ENCODE results near the gene CTSH.
"Not testable (repeated sequence)": the region's sequence is repeated elsewhere in the genome, so short reads cannot be mapped to it uniquely, and the experiment has no call there.

The CTSH gene

DNA sequence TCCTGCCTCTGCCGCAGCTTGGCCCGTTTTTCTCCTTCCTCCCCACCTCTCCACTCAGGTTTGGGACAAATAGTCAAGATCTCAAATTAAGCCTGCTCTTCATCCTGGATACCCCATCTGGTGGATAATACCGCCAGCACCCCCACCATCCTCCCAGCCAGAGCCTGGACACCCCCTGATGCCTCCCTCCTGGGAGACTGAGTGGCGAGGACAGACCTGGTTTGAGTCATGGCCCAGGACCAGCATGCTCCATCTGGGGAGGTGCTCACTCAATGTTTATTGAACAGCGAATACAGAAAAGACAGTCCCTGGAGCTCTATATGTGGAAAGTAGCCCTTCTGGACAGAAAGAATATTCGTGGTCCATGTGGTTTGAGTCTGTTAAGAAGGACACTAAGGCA lies 23.3 kb downstream of the CTSH start:
- DNase-seq = no peak

DNA sequence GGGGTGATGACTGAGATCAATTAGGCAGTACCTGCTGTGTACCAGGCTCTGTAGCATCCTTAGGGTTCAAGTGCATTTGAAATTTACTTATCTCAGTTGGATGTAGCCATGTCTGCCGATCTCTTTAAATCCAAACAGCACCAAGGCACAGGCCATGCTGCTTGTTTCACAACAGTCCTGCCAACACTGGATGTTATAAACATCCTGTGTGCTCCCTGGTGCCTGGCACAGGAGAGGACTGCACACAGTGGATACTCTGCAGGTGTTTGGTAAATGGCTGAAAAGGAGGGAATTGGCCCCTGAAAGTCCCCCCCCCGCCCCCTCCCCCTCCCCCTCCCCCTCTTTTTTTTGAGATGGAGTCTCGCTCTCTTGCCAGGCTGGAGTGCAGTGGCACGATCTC lies 27.0 kb downstream of the CTSH start:
- DNase-seq = no peak

DNA sequence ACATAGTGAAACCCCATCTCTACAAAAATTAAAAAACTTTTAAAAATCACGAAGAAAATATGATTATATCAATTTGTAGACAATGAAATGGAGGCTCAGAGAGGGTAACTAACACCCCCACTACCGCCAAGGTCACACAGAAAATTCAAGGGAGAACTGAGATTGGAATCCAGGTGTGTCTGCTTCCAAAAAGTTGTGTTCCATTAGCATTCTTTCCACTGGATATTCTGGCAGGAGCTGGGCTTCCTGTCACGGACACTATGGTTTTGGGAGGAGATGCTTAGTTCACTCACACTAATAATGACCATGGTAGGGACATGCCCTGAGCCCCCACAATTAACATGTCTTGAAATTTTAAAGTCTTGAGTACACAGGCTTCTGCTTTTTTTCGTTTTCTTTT lies 28.8 kb downstream of the CTSH start:
- no peak for DNase-seq

DNA sequence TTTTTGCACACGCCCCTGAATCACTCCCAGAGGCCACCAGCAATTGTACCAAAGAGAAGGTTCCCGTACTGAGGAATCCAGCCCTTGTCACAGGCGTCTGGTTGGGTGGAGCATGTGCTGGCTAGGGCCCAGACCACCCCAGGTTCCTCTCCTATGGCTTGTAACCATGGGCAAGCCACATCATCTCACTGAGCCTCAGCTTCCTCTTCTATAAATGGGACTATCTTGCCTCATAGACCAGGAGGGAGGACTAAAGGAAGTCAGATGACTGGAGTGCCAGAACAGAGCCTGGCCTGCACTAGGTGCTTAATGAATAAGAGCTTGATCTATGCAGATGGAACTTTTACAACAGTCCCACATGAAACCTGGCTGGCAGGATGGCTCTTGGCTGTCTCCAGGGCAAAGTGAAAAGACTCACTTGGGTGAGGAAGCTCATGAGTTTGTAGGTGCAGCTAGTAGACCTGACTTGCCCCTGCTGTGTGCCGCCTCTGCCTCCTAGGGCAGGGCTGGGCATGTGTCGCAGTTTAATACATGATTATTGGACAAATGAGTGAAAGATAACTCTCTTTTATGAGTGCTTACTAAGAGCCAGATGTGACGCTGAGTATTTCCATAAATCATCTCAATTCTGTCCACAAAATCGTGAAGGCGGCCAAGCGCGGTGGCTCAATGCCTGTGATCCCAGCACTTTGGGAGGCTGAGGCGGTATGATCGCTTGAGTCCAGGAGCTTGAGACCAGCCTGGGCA lies 29.3 kb downstream of the CTSH start:
- peak; percentile 77 for DNase-seq

DNA sequence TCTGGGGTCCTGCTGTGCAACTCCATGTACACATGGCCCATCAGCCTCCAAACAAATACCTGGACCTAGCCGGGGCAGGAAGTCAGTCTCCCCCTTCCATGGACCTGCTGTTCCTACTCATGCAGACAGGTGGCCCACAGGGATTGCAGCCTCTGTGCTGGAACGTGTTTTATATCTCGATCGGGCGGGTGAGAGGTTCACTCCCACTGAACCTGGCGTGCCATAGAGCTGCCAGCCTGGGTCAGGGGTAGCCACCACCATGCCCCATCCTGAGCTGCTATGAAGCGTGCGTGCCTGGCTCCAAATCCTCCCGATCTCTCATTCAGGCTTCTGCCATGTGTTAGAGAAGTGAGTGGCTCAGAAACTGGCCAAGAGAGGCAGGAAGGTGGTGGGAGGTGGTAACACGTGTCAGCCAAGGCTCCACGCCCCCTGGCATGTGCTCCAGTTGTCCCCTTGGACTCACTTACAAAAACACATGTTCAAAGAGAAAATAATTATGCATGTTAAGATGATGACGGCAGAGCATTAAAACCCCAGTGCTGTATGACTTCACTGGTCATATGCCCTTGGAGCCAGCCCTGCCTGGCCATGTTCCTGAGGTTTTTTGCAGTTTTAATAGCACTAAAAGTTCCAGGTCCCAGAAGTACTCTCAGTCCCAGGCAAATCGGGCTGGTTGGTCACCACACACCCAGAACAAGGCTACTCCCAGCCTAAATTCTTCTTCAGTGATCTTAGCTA lies 30.6 kb downstream of the CTSH start:
- DNase-seq = no peak

DNA sequence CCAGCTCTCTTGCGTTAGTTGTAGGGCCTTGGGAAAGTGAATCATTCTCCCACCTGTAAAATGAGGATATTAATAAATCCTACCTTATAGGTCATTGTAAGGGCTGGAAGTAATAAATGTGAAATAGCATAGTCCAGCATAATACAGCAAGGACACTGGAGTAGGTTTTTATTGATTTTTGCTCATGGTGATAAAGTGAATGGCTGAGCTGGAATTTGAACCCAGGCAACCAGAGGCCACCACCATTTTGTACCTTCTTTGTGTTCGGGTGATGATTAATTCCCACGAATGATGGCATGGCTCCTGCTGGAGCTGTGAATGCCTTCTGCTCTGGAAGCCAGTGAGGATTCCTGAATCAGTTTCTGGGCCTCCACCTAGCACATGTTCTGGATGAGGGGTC lies 31.8 kb downstream of the CTSH start:
- no peak for DNase-seq

DNA sequence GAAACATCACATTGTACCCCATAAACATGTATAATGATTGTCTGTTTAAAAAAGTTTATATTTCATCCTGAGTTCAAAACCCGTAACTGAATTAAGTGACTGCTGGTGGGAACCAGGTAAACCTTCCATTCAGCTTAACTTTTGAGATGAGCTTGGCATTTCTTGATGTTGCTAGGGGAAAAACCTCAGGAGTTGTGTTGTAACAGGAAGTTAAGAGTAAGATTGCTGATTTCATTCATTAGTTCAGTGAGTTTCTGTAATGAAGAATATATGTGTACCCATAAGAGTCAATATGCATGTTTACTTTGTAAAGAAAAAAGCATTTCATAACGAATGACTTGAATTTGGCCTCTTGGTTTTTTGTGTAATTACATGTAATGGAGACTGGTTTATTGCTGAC lies 32.5 kb downstream of the CTSH start:
- DNase-seq = no peak

DNA sequence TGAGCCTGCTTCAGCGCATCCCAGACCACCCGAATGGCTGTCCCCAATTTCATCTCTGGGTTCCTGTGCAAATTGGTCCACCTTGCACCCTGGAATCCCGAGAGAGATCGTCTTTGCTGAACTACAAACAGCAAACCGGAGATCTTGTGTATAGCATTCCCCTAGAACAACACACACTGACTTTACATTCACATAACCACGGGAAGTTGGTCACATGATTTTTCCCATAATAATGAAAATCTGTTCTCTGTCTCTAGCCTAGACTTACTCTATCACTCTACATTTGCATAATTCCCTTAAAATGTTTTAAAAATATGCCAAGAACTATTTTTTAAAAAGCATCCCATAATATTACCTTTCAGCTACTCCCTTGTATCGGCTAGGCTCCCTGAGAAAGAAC lies 34.6 kb downstream of the CTSH start:
- DNase-seq = no peak

DNA sequence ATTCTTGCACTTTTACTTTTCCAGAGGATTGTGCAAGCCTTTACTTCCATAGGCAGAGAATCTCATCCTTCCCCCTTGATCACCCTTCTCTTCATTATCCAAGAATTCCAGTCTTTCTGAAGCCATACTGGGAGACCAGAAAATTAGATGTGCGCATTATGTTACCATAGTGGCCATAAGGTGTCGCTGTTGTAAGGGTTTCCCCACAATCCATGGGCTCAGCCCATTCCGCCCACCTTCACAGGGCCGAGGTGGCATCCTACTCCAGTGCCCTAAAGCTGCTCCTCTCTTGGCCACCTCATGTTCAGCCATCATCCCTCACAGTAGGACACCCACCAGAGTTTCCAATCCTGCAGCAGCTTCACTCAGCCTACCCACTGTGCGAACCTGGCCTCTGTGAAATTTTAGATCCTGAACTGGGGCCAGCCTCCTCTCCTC lies 35.0 kb downstream of the CTSH start:
- DNase-seq = no peak

DNA sequence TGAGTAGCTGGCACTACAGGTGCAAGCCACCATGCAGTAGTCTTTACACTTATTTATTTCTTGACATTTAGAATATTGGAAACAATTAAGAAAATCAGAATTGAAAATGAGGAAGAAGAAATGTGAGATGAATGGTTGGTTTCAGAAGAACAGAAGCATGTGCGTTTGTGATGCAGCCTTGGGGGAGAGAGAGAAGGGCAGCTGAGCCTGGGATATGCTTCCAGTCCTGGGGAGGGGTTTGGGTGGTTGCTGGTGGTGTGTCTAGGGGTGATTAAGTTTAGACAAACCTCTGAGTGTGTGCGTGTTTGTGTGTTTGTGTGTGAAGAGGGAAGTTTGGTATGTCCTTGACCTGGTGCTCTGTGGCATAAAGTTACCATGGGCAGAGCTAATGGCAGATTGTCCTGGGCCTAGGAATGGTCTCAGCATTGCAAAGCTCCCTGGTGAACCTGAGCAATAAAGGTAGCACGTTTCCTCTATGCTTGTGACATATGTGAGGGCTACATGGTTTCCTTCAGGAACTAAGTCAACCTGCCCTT lies 35.6 kb downstream of the CTSH start:
- no peak for DNase-seq

DNA sequence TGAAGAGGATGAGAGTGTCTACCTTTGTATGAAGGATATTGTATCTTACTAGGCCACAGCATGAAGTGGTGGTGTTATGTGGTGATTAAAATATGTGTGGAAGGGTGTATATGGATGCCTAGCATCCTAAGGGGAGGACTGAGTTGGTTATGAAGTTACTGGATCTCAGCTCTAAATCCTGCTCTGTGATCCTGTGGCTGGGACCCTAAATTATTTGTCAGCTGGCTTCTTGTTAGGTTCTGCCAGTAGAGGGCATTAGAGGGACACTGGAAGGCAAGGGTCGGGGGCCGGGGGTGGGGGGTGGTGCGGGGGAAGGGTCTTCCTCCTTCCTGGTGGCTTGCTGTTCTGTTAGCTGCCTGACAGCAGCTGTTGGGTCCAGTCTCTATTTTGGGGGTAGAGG lies 37.3 kb downstream of the CTSH start:
- DNase-seq = no peak

DNA sequence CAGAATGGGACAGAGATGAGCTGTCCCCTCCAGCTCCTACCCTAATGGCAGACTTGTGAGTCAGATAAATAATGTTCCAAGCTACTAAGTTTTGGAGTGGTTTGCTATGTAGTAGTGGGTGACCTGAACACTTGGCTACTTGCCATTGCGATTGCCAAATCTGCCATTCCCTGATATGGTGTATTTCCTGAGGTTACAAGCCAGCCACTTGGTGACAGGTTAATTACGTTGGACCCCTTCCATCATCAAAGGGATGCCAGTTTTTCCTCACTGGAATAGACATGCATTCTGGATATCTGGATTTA lies 38.6 kb downstream of the CTSH start:
- no peak for DNase-seq

DNA sequence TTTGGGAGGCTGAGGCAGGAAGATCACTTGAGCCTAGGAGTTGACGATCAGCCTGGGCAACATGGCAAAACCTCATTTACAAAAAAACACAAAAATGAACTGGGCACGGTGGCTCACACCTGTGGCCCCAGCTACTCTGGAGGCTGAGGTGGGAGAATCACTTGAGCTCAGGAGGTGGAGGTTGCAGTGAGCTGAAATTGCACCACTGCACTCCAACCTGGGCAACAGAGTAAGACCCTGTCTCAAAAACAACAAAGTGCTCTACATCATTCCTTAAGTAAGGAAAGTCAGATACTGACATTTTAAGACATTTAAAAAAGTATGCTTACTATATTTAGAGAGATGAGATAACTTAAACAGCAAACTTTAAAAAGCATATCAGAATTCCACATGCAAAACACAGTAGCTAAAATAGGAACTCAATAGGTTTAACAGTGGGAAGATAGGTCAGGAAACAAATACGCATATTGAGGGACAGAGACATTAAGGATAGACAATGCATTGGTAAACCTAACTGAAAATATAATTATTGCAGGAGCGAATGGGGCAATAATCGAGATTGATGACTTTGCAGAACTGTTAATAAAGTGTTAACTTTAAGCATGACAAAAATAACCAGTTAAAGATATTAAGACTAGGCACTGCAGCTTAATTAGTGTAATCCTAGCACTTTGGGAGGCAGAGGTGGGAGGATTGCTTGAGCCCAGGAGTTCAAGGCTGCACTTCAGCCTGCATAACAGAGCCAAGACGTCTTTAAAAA lies 40.1 kb downstream of the CTSH start:
- DNase-seq = no peak

DNA sequence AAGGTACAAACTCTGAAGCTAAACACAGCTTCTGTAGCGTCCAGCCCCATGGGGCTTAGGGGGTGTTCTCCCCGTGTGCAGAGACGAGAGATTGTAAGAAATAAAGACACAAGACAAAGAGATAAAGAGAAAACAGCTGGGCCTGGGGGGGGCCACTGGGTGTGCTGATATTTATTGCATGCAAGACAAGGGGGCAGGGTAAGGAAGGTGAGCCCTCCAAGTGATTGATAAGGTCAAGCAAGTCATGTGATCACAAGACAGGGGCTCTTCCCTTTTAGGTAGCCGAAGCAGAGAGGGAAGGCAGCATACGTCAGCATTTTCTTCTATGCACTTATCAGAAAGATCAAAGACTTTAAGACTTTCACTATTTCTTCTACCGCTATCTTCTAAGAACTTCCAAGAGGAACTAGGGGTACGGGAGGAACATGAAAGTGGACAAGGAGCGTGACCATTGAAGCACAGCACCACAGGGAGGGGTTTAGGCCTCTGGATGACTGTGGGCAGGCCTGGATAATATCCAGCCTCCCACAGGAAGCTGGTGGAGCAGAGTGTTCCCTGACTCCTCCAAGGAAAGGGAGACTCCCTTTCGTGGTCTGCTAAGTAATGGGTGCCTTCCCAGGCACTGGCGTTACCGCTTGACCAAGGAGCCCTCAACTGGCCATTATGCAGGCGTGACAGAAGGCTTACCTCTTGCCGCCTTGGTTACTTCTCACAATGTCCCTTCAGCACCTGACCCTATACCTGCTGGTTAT lies 42.4 kb downstream of the CTSH start:
- DNase-seq = not testable (repeated sequence)

DNA sequence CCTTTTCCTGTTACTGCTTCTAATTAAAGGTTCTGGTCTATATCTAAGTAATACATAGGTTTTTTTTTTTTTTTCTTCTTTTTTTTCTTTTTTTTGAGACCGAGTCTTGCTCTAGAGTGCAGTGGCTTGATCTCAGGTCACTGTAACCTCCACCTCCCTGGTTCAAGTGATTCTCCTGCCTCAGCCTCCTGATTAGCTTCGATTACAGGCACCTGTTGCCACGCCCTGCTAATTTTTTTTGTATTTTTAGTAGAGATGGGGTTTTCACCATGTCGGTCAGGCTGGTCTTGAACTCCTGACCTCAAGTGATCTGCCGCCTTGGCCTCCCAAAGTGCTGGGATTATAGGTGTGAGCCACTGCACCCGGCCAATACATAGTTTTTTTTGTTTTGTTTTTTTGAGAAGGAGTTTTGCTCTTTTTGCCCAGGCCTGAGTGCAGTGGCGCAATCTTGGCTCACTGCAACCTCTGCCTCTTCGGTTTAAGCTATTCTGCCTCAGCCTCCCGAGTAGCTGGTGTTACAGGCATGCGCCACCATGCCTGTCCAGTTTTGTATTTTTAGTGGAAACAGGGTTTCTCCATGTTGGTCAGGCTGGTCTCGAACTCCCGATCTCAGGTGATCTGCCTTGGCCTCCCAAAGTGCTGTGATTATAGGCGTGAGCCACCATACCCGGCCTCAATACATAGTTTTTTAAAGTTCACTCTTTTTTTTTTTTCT lies 43.9 kb downstream of the CTSH start:
- not testable (repeated sequence) for DNase-seq

DNA sequence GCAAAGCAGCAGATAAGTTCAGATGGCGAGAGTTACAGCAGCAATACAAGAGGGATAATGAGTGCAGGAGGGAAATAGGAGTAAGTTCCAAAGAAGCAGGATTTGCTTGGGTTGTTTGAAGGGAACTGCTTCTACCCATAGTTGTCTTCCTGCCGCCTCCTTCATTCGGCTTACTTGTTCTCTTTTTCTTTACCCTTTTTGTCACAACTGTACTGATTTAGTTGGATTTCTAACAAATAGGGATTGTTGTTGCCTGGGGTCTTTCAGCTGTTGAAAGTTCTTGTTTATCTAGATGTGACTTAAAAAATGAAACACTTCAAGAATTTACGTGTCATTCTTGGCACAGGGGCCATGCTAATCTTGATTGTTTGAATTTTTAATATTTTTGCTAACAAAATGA lies 46.3 kb downstream of the CTSH start:
- no peak for DNase-seq

DNA sequence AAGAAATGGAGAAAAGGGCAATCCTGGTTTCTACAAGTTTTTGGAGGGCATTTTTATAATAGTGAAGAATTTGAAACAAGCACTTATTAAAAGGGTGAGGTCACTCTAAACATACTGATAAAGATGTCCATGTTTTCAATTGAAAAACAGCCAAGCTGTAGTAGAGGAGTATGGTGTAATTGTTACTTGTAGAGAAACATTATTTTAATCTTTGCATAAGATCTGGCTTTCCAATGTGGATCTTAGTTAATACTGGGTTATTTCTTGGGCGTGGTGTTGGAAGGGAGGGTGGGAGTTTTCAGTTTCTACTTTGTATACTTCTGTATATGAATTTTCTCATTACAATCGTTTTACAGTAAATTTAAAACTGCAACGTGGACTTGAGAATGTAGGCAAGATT lies 49.4 kb downstream of the CTSH start:
- DNase-seq = no peak

DNA sequence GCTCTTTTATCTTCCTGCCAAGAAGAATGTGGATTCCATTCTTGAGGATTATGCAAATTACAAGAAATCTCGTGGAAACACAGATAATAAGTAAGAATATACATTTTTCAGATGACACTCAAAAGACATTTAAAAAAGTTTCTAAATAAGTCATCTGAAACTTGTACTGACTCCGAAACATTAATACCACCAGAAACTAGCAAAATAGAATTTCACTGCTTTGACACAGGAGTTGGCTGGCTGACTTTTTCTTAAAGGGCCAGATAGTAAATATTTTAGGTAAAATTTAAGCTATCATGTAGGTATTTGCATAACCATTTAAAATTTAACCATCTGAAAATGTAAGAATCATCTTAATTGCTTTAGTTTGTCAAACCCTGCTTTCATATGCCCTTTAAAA lies 51.3 kb downstream of the CTSH start:
- DNase-seq = no peak

DNA sequence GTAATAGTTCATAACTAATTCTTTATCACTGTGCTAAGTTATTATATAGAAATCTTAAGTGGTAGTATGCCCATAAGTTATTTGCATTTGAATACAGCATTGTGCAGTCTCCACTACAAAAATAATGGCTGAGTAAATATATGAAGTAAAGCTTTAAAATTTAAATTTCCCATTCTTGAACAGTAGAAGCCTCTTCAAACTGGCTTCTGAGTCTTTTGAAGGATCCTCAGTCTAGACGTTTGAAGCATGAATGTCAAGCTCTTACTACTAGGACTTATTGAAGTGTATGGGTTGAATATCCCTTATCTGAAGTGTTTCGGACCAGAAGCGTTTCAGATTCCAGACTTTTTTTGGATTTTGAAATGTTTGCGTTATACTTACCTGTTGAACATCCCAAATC lies 55.8 kb downstream of the CTSH start:
- no peak for DNase-seq

DNA sequence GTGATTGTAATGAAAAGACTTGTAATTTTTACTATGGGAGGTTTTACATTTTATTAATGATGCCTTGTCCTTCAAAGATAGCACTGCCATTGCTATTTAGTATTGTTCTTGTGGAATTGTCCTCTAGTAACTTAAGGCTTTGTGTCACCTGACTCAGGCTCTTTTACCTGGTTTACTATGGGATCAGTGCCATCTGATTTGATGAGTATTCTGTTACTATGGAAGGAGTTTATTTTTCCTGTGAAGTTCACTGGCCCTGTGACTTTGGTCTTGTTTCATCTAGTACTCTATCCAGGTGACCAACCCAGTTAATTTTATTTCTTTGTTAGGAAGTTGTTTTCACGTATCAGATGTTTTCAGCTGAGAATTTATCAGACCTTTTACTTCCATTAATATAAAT lies 63.2 kb downstream of the CTSH start:
- no peak for DNase-seq

DNA sequence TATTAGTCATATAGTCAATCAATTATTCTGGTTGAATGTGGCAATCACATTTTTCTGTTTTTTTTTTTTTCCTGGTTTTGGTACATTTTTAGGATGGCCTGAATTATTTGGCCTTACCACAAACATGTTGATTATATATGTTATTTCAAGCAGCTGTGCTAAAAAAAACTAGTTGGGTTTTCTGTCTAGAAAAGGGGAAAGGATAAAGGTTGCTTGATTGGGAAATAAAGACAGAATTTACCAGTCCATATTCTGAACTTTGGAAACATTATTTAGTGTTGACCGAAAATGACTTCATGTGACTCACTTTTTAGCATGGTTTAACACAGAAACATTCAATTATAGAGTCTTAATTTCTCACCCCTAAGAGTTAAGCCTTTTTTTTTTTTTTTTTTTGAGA lies 64.0 kb downstream of the CTSH start:
- DNase-seq = no peak

DNA sequence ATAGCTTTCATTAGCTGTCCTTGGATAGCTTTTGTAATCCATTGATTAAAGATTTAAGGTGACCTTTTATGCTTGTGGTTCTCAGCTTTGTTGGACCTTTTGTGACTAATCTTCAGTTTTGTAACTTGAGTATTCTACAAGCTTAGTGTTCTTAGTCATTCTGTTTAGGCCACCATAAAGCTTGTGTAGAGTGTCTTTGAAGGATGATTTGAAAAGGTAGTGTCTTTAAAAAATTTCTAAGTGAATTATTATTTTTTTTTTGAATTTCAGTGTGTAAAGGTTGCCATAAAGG lies 64.7 kb downstream of the CTSH start:
- no peak for DNase-seq

All from GF-D8 (cell line).